CD1c-positive myeloid dendritic cell (primary cell): ENCODE measurements around the gene CDC42EP1.
"Not testable (repeated sequence)": the region's sequence is repeated elsewhere in the genome, so short reads cannot be mapped to it uniquely, and the experiment has no call there.

Experiments used
- DNase-seq: peaks from one replicate; pipeline ENCODE4 v3.0.0-alpha.2; 2016; ENCODE audit errors: extremely low spot score

The CDC42EP1 gene

DNA sequence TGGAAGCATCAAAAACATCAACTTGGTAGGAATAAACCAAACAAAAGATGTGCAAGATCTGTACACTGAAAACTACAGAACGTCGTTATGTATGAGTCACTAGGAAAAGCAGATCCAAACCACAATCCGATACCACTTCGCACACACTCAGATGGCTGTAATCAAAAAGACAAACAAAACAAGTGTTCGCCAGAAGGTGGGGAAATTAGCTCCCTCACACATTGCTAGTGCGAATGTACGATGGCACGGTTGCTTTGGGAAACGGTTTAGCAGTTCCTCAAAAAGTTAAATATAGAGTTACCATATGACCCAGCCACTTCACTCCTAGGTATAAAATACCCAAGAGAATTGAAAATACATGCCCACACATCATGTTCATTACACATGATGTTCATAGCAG, 26.3 kb upstream of the CDC42EP1 start:
- peak; percentile 80 for DNase-seq

DNA sequence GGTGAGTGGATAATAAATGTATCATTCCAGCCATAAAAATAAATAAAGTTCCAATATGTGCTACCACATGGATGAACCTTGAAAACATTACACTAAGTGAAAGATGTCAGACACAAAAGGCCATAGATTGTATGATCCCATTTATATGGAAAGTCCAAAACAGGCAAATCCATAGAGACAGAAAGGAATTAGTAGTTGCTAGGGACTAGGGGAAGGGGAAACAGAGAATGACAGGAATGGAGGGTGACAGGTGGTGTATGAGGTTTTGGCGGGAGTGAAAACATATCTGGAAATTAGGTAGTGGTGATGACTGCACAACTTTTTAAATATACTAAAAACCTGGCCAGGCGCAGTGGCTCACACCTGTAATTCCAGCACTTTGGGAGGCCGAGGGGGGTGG, 25.8 kb upstream of the CDC42EP1 start:
- no peak for DNase-seq

DNA sequence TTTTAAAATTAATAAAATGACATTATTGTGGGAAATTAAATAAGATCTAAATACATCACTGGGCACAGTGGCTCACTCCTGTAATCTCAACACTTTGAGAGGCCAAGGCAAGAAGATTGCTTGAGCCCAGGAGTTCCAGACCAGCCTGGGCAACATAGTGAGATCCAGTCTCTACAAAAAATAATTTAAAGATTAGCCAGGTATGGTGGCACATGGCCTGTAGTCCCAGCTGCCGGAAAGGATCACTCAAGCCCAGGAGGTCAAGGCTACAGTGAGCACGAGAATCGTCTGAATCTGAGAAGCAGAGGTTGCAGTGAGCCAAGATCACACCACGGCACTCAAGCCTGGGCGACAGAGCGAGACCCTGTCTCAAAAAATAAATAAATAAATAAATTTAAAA, 25.1 kb upstream of the CDC42EP1 start:
- no peak for DNase-seq

DNA sequence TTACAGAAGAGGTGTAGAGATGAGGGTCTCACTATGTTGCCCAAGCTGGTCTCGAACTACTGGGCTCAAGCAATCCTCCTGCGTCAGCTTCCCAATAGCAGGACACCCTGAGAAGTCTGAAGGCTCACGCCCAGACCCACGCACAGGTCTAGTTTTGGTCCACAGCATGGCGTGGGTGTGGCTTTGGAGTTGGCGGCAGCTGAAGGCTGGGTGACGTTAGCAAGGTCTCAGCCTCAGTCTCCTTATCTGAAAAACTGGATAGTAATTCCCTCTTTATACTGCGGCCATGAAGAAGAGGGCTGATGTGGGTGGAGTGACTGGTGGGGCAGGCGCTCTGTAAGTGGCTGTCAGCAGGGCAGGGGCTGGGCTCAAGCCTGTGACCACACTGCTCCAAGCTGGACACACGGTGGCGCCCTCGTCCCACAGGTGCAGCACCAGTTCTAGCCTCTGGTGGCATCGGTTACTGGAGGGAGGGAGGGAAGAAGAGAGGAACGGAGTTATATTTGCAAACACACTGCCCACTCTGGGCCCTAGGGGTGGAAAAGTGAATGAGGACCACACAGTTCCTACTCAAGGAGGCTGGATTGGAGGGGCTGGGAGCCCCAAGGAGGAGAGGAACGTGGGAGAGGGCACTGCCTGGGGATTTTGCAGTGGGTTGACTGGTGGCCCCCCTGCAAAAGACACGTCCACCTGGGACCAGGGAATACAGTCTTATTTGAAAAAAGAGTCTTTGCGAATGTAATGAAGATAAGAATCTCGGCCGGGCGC, 21.5 kb upstream of the CDC42EP1 start:
- peak; percentile 93 for DNase-seq

DNA sequence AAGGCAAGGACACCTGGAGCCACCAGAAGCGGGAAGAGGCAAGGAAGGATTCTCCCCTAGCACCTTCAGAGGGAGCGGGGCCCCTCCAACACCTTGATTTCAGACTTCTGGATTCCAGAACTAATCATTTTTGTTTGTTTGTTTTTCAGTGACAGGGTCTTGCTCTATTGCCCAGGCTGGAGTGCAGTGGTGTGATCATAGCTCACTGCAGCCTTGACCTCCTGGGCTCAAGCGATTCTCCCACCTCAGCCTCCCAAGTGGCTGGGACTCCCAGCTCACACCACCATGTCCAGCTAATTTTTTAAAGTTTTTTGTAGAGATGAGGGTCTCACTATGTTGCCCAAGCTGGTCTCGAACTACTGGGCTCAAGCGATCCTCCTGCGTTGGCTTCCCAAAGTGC, 20.5 kb upstream of the CDC42EP1 start:
- not testable (repeated sequence) for DNase-seq

DNA sequence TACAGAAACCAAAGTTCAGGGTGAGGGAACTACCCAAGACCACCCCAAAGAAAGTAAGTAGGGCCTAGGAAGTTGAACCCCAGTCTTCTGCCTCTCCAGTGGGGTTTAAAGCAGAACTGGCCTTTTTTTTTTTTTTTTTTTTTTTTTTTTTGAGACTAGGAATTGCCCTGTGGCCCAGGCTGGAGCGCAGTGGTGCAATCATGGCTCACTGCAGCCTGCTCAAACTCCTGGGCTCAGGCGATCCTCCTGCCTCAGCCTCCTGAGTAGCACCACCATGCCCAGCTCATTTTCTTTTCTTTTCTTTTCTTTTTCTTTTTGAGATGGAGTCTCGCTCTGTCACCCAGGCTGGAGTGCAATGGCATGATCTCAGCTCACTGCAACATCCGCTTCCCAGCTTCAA, 17.9 kb upstream of the CDC42EP1 start:
- peak; percentile 39 for DNase-seq

DNA sequence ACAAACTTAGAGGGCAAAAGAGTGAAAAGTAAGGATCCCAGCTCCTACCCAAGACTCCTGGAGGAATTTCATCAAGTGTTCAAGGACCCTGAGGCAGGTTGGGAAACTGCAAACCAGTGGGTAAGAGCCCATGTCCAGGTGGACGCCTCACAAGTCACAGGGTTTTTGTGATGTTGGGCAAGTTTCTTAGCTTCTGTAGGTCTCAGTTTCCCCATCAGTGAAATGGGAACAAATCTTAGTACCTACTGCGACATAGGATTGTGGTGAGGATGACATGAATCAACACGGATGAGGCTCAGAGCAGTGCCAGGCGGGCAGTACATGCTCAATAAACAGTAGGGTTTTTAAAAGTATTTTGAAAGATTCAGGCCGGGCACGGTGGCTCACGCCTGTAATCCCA, 17.3 kb upstream of the CDC42EP1 start:
- DNase-seq = no peak

DNA sequence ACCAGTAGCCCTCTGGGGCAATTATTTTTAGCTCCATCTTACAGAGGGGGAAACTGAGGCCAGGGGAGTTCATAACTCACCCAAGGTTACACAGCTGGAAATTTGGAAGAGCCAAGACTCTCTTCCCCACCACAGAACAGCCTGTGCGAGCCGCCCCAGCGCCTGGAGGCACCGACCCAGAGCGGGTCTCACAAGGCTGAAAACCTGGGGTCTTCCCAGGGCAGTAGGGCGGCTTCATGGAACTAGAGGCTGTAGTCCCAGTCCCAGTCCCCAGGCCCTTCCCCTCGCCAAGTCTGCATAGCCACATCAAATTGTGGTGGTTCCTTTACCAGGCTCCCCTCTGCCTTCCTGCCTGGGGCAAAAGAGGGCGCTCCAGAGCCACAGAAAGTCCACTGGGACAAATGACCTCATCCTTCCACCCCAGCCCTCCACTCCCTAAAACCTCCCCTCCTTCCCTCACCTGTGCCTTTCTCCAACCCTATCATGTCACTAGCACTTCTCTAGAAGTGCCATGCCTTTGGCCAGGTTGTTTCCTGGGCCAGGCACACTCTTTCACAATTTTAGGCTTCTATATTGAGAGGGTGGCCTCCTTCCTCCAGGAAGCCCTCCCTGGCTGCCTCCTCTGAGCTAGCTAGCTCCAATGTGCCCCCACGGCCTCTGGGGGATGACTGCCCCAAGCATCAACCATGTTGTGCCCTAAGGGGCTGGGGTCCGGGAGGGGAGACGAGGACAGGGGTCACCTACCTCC, 15.2 kb upstream of the CDC42EP1 start:
- peak; percentile 71 for DNase-seq

DNA sequence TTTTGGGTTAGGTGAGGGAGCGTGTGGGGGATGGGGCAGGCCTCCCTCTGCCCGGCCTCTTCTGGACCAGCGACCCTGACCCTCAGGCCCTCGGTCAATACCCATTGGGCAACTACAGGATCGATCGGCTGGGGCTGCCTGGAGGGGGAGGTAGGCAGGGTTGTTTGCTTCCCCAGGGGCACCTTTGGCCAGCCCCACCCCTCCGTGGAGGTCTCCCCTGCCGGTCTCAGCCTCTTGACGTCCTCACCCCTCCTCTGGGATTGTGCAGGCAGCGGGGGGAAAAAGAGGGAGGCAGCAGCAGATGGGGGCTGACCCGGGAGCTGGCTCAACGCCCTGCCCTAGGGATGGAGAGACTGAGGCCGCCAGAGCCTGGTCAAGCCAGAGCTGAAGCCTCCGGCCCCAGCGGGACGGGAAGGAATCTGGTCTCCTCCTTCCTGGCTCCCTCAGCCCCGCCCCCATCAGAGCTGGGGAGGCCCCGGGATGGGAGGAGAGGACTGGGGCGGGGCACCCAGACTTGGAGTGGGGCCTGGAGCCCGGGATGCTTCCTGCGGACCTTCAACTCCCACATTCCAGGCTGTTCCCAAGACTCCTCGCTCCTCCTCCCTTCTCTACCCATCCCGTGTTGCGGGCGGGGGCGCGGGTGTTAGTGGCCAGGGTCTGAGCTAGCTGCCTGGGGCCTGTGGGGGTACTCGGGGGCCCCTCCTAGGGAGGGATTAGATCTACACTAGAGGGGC, 14.4 kb upstream of the CDC42EP1 start:
- no peak for DNase-seq

DNA sequence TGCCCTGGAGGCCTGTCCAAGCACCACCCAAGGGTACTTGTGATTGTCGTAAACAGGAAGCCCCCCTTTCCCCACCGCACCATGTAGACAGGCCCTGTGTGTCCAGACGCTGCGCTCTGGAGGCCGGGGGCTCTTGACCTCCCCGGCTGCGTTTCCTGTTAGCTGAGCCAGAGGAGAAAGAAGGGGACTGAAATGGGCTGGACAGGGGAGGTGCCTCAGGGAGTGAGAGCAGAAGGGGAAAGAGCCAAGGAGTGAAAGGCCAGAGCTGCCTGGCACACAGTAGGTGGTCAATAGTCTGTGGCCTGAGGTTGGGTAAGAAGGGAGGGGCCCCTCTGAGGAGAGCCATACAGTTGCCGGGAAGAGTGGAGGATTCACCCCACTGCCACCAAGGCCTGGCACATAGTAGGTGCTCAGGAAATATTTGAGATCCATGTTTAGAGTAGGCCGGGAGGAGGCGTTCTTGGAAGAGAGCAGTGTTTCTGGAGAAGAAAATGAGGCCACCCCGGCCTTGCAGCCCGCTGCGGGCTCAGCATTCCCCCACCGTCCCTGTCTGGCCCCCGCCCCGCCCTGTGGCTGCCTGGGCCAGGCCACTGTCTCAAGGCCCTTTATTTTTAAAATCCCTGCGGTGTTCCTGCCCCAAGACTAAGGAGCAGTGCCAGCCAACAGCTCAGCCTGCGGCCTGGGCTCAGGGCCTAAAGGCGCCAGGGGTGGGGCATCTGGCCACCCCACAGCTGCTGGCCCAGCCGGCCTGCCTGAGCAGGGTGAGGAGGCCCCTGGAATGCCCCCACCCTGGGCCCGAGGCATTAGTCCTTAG, 13.6 kb upstream of the CDC42EP1 start:
- no peak for DNase-seq

DNA sequence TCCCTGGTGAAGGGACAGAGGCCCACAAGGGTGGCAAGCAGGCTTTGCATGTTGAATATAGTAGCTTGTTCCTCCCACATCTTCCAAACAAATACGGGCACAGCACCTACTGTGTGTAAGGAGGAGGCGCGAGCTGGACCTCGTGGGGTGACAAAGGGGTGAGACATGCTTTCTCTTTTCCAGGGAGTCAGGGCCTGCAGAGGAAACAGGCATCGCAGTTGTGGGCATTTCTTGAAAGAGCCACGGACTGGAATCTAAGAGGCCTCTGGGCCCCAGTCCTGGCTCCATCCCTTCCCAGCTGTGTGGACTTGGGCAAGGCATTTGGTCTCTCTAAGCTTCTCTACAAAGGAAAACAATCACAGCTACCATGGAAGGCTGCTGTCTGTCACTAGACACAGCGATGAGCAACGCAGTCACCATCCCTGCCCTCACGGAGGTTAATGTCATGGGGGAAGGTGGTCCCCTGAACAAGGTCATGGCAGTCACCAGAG, 13.0 kb upstream of the CDC42EP1 start:
- no peak for DNase-seq

DNA sequence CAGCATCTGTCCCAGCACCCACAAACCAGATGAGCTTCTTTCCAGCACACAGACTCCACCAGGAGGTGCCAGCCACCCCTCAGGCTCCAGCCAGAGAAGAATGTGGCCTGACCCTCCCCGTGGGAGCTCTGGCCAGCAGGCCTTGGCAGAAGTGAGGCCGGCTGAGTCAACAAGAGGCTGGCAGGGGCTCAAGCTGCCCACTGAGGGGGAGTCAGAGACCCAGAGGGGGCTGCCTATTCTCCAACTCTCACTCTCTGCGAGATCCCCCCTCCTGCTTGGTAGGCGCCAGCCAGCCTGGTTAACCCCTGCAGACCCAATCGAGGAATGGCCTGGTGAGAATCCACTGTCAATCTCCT, 10.6 kb upstream of the CDC42EP1 start:
- DNase-seq = no peak

DNA sequence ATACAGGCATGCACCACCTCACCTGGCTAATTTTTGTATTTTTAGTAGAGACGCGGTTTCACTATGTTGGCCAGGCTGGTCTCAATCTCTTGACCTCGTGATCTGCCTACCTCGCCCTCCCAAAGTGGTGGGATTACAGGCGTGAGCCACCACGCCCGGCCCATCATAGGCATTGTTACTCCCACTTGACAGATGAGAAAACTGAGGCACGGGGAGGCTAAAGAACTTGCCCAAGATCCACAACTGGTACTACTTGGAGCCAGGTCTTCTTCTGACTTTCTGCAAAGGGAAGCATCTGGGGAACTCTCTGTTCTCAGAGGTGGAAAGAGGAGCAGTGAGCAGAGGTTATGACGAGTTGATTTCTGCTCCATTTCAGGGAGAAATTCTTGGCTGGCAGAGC, 9.4 kb upstream of the CDC42EP1 start:
- not testable (repeated sequence) for DNase-seq

DNA sequence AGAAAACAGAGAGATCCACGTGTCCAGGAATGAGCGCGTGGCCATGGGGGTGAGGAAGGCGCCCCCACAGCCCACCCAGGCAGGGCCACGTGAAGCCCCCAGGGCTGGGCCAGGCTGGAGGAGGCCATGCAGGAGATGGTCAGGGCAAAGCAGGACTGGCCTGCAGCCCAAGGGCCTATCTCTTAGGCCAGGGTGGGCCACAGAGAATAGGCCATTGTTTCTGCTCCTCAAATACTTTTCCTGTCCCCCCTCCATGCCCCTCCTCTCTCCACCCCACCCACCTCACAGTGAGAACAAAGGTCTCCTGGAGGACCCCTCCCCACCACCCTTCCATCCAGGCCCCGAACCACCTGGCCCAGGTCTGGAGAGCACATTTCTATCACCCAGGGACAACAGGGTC, 8.3 kb upstream of the CDC42EP1 start:
- no peak for DNase-seq

DNA sequence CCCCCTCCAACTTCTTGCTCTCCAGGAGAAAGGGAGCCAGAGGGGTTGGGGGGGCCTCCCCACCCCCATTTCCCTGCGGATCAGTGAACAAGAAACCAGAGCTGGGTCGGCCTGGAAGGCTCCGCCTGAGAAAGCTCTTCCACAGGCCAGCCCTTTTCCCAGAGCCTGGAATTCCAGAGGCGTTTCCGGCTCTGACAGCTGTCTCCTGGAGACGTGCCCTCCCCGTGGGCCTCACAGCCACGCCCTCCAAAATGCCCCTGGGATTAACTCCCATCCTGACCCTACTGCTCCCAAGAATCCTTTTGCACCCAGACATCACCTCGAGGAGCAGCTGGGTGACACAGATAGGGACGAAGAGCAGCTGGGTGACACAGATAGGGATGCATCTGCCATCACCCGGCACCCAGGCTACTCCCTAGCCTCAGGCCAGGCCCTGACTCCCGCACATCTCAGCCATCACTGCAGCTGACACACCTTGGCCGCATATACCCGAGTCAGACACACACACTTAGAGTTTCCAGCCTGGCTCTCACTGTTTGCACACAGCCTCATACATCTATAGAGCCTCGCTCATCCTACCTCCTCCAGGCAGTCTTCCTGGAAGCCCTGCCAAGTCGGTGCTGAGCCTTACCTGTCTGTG, 7.6 kb upstream of the CDC42EP1 start:
- no peak for DNase-seq

DNA sequence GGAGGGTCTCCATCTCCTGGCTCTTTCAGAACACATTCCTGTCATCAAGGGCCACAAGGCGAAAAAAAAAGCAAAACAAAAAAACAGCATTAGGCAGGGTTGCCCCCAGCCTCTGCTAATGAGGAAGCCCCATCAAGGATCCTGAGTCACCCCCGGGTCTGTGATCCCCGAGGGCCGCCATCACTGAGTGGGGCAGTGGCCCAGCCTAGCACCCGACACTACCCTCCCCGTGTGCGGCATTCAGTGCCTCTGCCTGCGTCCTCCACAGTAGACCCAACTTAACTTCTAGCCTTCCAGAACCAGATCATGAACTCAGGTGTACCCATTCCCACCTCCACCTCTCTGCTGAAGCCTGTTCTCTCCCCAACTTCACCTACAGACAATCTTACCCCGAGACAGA, 6.6 kb upstream of the CDC42EP1 start:
- DNase-seq = no peak

DNA sequence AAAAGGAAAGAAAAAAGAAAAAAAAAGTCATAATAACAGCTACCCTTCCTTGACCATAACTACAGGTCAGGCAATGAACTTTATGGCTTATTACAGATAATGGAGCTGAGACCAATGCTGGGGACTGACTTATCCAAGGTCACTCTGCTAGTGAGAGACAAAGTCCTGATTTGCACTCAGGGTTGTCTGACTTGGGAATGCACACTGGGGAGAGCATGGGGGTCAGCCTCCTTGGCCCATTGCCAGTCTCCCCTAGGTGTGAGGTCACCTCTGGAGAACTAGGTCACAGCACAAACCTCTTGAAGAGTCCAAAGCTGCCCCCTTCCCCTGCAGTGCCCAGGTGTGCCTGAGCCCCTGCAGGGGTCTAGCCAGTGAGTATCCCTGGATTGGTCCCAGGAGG, 5.3 kb upstream of the CDC42EP1 start:
- DNase-seq = no peak

DNA sequence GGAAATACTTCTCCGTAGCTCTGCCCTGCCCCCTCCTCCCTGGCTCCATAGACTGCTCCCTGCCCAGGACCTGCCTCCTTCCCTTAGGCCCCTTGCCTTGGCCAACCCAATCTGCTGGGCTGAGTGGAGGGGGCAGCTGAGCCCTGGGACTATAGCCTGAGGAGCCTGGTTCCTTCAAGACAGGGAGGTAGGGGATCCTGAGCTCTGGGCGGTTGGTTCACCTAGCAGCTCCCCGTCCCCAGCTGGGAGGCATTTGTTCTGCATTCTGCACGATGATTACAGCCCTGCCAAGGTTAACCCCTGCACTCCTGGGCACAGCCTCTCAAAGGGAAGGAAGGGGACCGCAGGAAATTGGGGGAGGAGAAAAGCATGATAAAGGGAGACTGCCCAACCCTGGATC, 3.6 kb upstream of the CDC42EP1 start:
- no peak for DNase-seq

DNA sequence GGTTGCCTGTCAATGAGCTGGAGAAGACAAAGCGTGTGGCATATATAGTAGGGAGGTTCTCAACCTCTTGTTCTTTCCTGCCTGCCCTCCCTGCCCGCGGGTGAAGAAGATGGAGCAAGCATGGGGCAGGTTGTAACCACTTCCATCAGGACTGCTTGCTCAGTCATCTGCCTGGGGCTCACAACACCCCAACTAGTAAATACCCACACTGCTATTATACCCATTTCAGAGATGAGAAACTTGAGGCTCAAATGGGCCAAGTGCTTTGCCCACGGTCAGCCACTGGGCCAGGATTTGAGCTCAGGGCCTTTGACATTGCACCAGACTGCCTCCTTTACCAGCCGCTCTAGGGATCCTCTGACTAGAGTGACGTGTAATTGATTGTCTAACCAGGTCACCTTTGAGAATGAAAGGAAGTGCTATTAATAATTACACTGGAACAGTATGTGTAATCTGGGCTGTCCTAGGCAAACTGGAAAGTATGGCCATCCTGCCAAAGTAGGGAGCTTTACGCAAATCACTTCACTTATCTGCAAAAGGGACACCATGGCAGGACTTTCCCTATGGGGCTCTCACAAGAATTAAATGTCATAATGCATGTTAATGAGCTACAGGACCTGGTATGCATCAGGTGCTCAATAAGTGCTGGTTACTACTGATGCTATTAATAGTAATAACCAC, 2.8 kb upstream of the CDC42EP1 start:
- no peak for DNase-seq

DNA sequence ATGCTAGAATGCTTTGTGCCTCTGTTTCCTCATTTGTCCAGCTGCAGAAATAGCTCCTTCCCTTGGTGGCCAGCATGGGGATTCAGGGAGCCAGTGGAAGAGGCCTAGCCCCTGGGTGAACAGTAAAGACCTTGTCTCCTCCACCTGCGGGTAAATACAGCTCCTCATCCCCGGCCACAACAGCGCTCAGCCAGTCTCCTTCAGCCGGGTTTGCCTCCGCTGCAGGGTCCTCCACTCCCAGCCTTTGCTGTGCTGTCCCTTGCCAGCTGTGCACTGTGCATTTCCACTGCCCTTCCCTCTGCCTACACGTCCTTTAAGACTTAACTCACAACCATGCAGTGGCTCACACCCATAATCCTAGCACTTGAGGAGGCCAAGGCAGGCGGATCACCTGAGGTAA, 1.5 kb upstream of the CDC42EP1 start:
- no peak for DNase-seq

DNA sequence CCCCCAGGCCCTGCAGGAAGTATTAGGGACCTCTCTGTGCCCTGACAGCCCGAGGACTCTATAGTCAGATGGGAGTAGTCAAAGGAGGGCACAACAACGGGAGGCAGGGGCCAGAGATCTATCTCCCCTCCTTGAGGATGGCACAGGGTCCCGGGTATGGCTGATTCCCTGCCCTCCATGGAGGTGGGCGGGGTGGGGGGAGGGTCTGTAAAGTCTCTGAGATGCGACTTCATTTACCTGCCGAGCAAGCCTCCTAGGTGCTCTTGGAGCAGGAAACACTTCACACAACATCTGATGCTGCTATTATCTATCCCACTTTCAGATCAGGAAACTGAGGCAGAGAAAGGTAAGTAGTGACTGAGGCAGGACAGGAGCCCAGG, 769 bp upstream of the CDC42EP1 start:
- DNase-seq = no peak
